ENCODE measurements around the gene ARHGAP28.
"Not testable (repeated sequence)": the region's sequence is repeated elsewhere in the genome, so short reads cannot be mapped to it uniquely, and the experiment has no call there.

ARHGAP28 gene

GRCh38 chr18:6819332-6819731 lies 89.8 kb downstream of the ARHGAP28 start:
- no peak for DNase-seq (ENCODE audit: low spot score)

- no peak for DNase-seq (ENCODE audit: low spot score)
Observed at GRCh38 chr18:6820314-6820713, 90.8 kb downstream of the ARHGAP28 start.

- DNase-seq (ENCODE audit: low spot score) = no peak
Observed at GRCh38 chr18:6821356-6821755, 91.8 kb downstream of the ARHGAP28 start.

GRCh38 chr18:6827161-6827560 lies 97.6 kb downstream of the ARHGAP28 start:
- DNase-seq (ENCODE audit: low spot score) = not testable (repeated sequence)

- DNase-seq (ENCODE audit: low spot score) = not testable (repeated sequence)
Observed at GRCh38 chr18:6827566-6827965, 98.0 kb downstream of the ARHGAP28 start.

GRCh38 chr18:6830916-6831315 lies 101.4 kb downstream of the ARHGAP28 start:
- no peak for DNase-seq (ENCODE audit: low spot score)

GRCh38 chr18:6835345-6835744 lies 105.8 kb downstream of the ARHGAP28 start:
- no peak for DNase-seq (ENCODE audit: low spot score)

- DNase-seq (ENCODE audit: low spot score) = no peak
Observed at GRCh38 chr18:6836331-6836730, 106.8 kb downstream of the ARHGAP28 start.

GRCh38 chr18:6837904-6838303 lies 108.4 kb downstream of the ARHGAP28 start:
- DNase-seq (ENCODE audit: low spot score) = no peak

- DNase-seq (ENCODE audit: low spot score) = no peak
Observed at GRCh38 chr18:6842081-6842480, 112.6 kb downstream of the ARHGAP28 start.

- no peak for DNase-seq (ENCODE audit: low spot score)
Observed at GRCh38 chr18:6843308-6843707, 113.8 kb downstream of the ARHGAP28 start.

GRCh38 chr18:6845521-6845920 lies 116.0 kb downstream of the ARHGAP28 start:
- DNase-seq (ENCODE audit: low spot score) = not testable (repeated sequence)

- DNase-seq (ENCODE audit: low spot score) = no peak
Observed at GRCh38 chr18:6850396-6850795, 120.9 kb downstream of the ARHGAP28 start.

- DNase-seq (ENCODE audit: low spot score) = no peak
Observed at GRCh38 chr18:6851480-6851879, 122.0 kb downstream of the ARHGAP28 start.

- no peak for DNase-seq (ENCODE audit: low spot score)
Observed at GRCh38 chr18:6854811-6855210, 125.3 kb downstream of the ARHGAP28 start.

GRCh38 chr18:6855767-6856166 lies 126.3 kb downstream of the ARHGAP28 start:
- no peak for DNase-seq (ENCODE audit: low spot score)

GRCh38 chr18:6857300-6857699 lies 127.8 kb downstream of the ARHGAP28 start:
- no peak for DNase-seq (ENCODE audit: low spot score)

- no peak for DNase-seq (ENCODE audit: low spot score)
Observed at GRCh38 chr18:6859676-6860422, 130.3 kb downstream of the ARHGAP28 start.

- DNase-seq (ENCODE audit: low spot score) = no peak
Observed at GRCh38 chr18:6860804-6861448, 131.4 kb downstream of the ARHGAP28 start.

- no peak for DNase-seq (ENCODE audit: low spot score)
Observed at GRCh38 chr18:6865251-6865650, 135.7 kb downstream of the ARHGAP28 start.

GRCh38 chr18:6866552-6867085 lies 137.1 kb downstream of the ARHGAP28 start:
- no peak for DNase-seq (ENCODE audit: low spot score)

- no peak for DNase-seq (ENCODE audit: low spot score)
Observed at GRCh38 chr18:6868033-6868432, 138.5 kb downstream of the ARHGAP28 start.

- no peak for DNase-seq (ENCODE audit: low spot score)
Observed at GRCh38 chr18:6871566-6871965, 142.1 kb downstream of the ARHGAP28 start.
